Endothelial cell of umbilical vein (primary cell): ENCODE measurements around the gene HTR6. TPM values are rescaled to one million over a fixed set of nuclear protein-coding genes. Genes with fewer than 3 reads are reported as not detected.

Experiments used
- BruUV-seq: library from RNA; stranded (reverse); fragments of 400-500 nt; replicated peaks from 2 replicates; lab custom pipeline; 2021; lab: Mats Ljungman, UMichigan
- CTCF ChIA-PET: fragments of 300-600, 350-600 bp; sonication (Branson Sonifier 250); formaldehyde crosslinking; loops from one replicate; lab custom pipeline; 2021; ENCODE audit warnings: antibody characterized with exemption, inconsistent platforms; lab: Charles Lee
- POLR2A ChIA-PET: fragments of 300-600, 350-600 bp; sonication (Branson Sonifier 250); formaldehyde crosslinking; loops from one replicate; lab custom pipeline; 2021; ENCODE audit warnings: antibody characterized with exemption, inconsistent platforms; lab: Charles Lee
- DNase-seq: peaks from one replicate; pipeline ENCODE4 v3.0.0-alpha.2; 2011; ENCODE audit warnings: low read depth, low spot score
- FAIRE-seq: peaks from 2 replicates; lab custom pipeline; 2011; peaks lifted over from hg19 to GRCh38; lab: Jason Lieb, UNC
- H2AFZ ChIP-seq: 2 replicates; pipeline ENCODE4 v1.6.0; 2012; ENCODE audit warnings: low read depth, low read length, control low read depth, inconsistent platforms
- H3K27ac ChIP-seq: 2 replicates; pipeline ENCODE4 v1.5.1; 2011; ENCODE audit warnings: low read depth, mild to moderate bottlenecking, control low read depth, low read length, moderate library complexity; ENCODE audit not compliant: insufficient read depth
- H3K27me3 ChIP-seq, 2 experiments: 2 replicates each; pipeline versions ENCODE4 v1.6.0 to v1.6.1; 2011; ENCODE audit warnings: low read length in 2 of 2, mixed read lengths in 1 of 2; ENCODE audit not compliant: control insufficient read depth in 2 of 2, insufficient read depth in 2 of 2
- H3K36me3 ChIP-seq, 2 experiments: 2 replicates in 1 of 2; 3 replicates in 1 of 2; pipeline ENCODE4 v1.5.1; 2011; ENCODE audit warnings: low read length in 2 of 2, mild to moderate bottlenecking in 1 of 2, moderate library complexity in 1 of 2; ENCODE audit not compliant: control insufficient read depth in 2 of 2, insufficient read depth in 2 of 2; ENCODE audit errors: extremely low read depth in 1 of 2
- H3K4me1 ChIP-seq: 3 replicates; pipeline ENCODE4 v1.5.1; 2011; ENCODE audit warnings: mild to moderate bottlenecking, low read length; ENCODE audit not compliant: control insufficient read depth, insufficient read depth; ENCODE audit errors: extremely low read depth
- H3K4me2 ChIP-seq: 2 replicates; pipeline ENCODE4 v1.6.1; 2011; ENCODE audit warnings: low read length, control low read depth, mixed read lengths; ENCODE audit not compliant: insufficient read depth
- H3K4me3 ChIP-seq, 3 experiments: fragments of 200-600 bp in 1 of 3; sonication (generic), shearing (Covaris generic) in 1 of 3; replicated peaks in 1 of 3; 2 replicates each; pipeline ENCODE4 v1.5.1; 2011 to 2016; ENCODE audit warnings: control low read depth in 3 of 3, low read length in 3 of 3, mild to moderate bottlenecking in 2 of 3, inconsistent platforms in 1 of 3, low read depth in 1 of 3, moderate library complexity in 1 of 3; ENCODE audit not compliant: insufficient read depth in 1 of 3
- H3K79me2 ChIP-seq: 2 replicates; pipeline ENCODE4 v1.6.0; 2012; ENCODE audit warnings: low read length, inconsistent platforms; ENCODE audit not compliant: control insufficient read depth, insufficient read depth
- H3K9ac ChIP-seq: replicated peaks from 2 replicates; pipeline ENCODE3; 2011; ENCODE audit warnings: low read length, control low read depth; ENCODE audit not compliant: insufficient read depth; ENCODE audit errors: extremely low read depth
- H3K9me1 ChIP-seq: replicated peaks from 3 replicates; pipeline ENCODE4 v1.6.0; 2011; ENCODE audit warnings: mild to moderate bottlenecking, low read length; ENCODE audit not compliant: control insufficient read depth, insufficient read depth; ENCODE audit errors: extremely low read depth
- H3K9me3 ChIP-seq: replicated peaks from 2 replicates; pipeline ENCODE4 v1.5.1; 2012; ENCODE audit warnings: low read length, inconsistent platforms; ENCODE audit not compliant: control insufficient read depth, insufficient read depth
- H4K20me1 ChIP-seq: replicated peaks from 2 replicates; pipeline ENCODE3; 2011; ENCODE audit warnings: mild to moderate bottlenecking, low read length; ENCODE audit not compliant: control insufficient read depth, insufficient read depth; ENCODE audit errors: extremely low read depth
- CTCF ChIP-seq, 2 donors: IDR thresholded peaks; 1 replicate in 1 of 2; 2 replicates in 1 of 2; pipeline ENCODE4 v1.5.1; 2011; ENCODE audit warnings: low read length in 2 of 2, mild to moderate bottlenecking in 2 of 2, moderate library complexity in 2 of 2, control low read depth in 1 of 2, inconsistent platforms in 1 of 2, low read depth in 1 of 2; ENCODE audit not compliant: insufficient read depth in 1 of 2; ENCODE audit errors: extremely low read depth in 1 of 2
- EZH2 ChIP-seq: IDR thresholded peaks from 2 replicates; pipeline ENCODE4 v1.6.1; 2012; ENCODE audit warnings: borderline replicate concordance, low read depth, mild to moderate bottlenecking, moderate library complexity, low read length, inconsistent platforms; ENCODE audit not compliant: severe bottlenecking
- FOS ChIP-seq: IDR thresholded peaks from 2 replicates; pipeline ENCODE4 v1.6.1; 2011; ENCODE audit warnings: mild to moderate bottlenecking, low read length, moderate library complexity, borderline replicate concordance; ENCODE audit not compliant: insufficient read depth
- GATA2 ChIP-seq: IDR thresholded peaks from 2 replicates; pipeline ENCODE4 v1.7.0; 2011; ENCODE audit warnings: low read depth, mild to moderate bottlenecking, moderate library complexity, mixed read lengths, low read length; ENCODE audit not compliant: insufficient read length, insufficient read depth
- JUN ChIP-seq: IDR thresholded peaks from 2 replicates; pipeline ENCODE4 v1.6.1; 2011; ENCODE audit warnings: borderline replicate concordance, low read depth; ENCODE audit not compliant: insufficient read length, insufficient read depth
- MYC ChIP-seq: IDR thresholded peaks from one replicate; pipeline ENCODE4 v1.6.1; 2011; ENCODE audit warnings: mild to moderate bottlenecking, low read depth, low read length
- POLR2A ChIP-seq: IDR thresholded peaks from 2 replicates; pipeline ENCODE4 v1.6.1; 2012; ENCODE audit warnings: low read depth, mild to moderate bottlenecking, control low read depth, low read length
- POLR2AphosphoS5 ChIP-seq: IDR thresholded peaks from 2 replicates; pipeline ENCODE4 v1.6.1; 2012; ENCODE audit warnings: low read depth, mild to moderate bottlenecking, control low read depth, low read length, moderate library complexity; ENCODE audit not compliant: insufficient read depth
- dilution Hi-C: fragments of 300-500 bp; cut with MboI; formaldehyde crosslinking; loops from one replicate; pipeline ENCODE4 v1.15.0; 2019; ENCODE audit warnings: low sequenced_read_pairs; ENCODE audit not compliant: extremely low pct_ligation_motif_present
- intact Hi-C: fragments of 100-400 bp; cut with micrococcal nuclease; formaldehyde crosslinking; loops from one replicate; pipeline ENCODE4 v1.10.0; 2022
- polyA plus RNA-seq, 4 experiments: library from polyadenylated mRNA; depleted of rRNA in 3 of 4; stranded (reverse) in 3 of 4; unstranded in 1 of 4; fragments of >200 nt; gene quantifications; 2 replicates each; pipeline versions ENCODE4 v1.2.1 to v1.2.3, GENCODE V29; 2011 to 2012; ENCODE audit warnings: missing spikeins in 1 of 4
- total RNA-seq: library from RNA; stranded (reverse); gene quantifications from 2 replicates; pipeline ENCODE4 v1.2.3, GENCODE V29; 2021
- TF ChIP-seq, protein P1 (sequence below): IDR thresholded peaks from 2 replicates; pipeline ENCODE4 v1.6.1; 2011; ENCODE audit not compliant: insufficient read depth, insufficient read length

The HTR6 gene
- total and polyA plus RNA-seq, 2 donors (not counting 3 experiments of a cell fraction or from before 2014, with no cell fraction given): not detected

DNA sequence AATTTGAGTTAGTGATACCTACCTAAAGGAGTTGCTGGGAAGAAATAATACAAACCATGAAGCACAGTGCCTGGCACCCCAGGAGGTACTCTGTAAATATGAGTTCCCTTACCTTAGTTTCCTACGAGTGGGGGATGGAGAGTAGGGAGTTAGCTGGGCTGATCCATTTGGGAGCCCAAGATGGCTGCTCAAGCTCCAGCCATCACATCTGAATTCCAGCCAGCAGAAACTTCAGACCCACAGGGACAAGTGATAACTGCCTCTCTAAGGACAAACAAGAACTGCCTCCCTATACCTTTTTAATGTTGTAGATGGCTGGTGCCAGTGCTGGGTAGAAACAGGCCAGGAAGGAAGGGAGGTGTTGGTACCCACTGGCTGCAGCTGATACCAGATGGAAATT, 22.7 kb downstream of the HTR6 start:
- Histone ChIP-seq H3K79me2 (no peaks in the 10 kb centered on the region), H3K4me2 (no peak overlapping the region), H3K9me3 (no peaks in the 10 kb centered on the region), H3K9ac (no peak overlapping the region), H4K20me1 (no peaks in the 10 kb centered on the region), H3K9me1 (no peaks in the 10 kb centered on the region), H2AFZ (no peak overlapping the region), H3K27ac (no peak overlapping the region), H3K4me1 (no peaks in the 10 kb centered on the region), H3K4me3 (no peak overlapping the region), H3K36me3 (no peaks in the 10 kb centered on the region), H3K27me3 (no peaks in the 10 kb centered on the region)
- POLR2A ChIA-PET: no interaction called here
- TF ChIP-seq FOS (no peak), POLR2A (no peak), EZH2 (no peak), CTCF (IDR thresholded peaks at IDR 0.05; ENCODE audit: extremely low read depth in 1 of 2, insufficient read depth in 1 of 2, low read depth in 1 of 2, low read length in 2 of 2) (no peak), GATA2 (no peak), MYC (no peak), POLR2AphosphoS5 (no peak), JUN (no peak)
- TF ChIP-seq, protein P1, sequence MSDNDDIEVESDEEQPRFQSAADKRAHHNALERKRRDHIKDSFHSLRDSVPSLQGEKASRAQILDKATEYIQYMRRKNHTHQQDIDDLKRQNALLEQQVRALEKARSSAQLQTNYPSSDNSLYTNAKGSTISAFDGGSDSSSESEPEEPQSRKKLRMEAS: no peak
- DNase-seq: no peak
- intact Hi-C loops: no loop called here
- FAIRE-seq: no peak
- dilution Hi-C loops: no loop called here
- no TSS peak for BruUV-seq
- CTCF ChIA-PET: interaction anchor here (1.1 to 10.5 kb wide), 2 partner anchors 18 to 28 kb away, joined by 4 to 53 read pairs; no protein-coding TSS in a partner anchor
